Measurements from ENCODE around the gene ZNF311.
A peak's percentile ranks its signal among the peaks of the same experiment; 100 is the strongest.

The ZNF311 gene

GRCh38 chr6:29005183-29005885, at the start of gene ZNF311:
ZNF311 (minus strand) TSS chr6:29005315; CDS start chr6:29003954, 1,361 bp downstream.
- DNase-seq (ENCODE audit: insufficient read length, low spot score): peak; percentile 68
- peak; percentile 98 for FAIRE-seq
- no peak for TF ChIP-seq POLR2A (IDR thresholded peaks at IDR 0.05; ENCODE audit: low read depth, low read length)

DNA sequence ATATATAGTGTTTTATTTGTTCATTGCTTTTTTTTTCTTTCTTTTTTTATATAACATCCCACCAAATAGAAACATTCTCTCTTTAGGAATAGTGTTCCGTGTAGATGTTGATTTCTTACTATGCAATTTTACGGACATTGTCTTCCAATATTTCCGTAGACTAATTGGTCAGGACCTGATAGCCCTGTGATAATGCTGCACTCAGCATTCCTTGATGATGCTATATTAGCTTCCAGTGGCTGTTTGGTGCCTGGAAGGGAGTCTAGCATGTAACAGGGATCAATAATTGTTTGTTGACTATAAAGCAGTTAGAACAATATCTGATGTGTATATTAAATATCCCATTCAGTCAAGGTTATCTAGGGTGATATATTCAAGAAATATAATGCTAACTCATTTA, 46.6 kb upstream of the ZNF311 start:
- FAIRE-seq: no peak
- TF ChIP-seq POLR2A (IDR thresholded peaks at IDR 0.05; ENCODE audit: low read depth, low read length): no peak
- DNase-seq (ENCODE audit: insufficient read length, low spot score): no peak

- FAIRE-seq: no peak
- no peak for DNase-seq (ENCODE audit: insufficient read length, low spot score)
- no peak for TF ChIP-seq POLR2A (IDR thresholded peaks at IDR 0.05; ENCODE audit: low read depth, low read length)
Observed at GRCh38 chr6:29045075-29045474, 40.0 kb upstream of the ZNF311 start, which contains the start of gene OR2W1. OR2W1 (minus strand) TSS chr6:29045175; CDS start chr6:29045175, 0 bp downstream.

DNA sequence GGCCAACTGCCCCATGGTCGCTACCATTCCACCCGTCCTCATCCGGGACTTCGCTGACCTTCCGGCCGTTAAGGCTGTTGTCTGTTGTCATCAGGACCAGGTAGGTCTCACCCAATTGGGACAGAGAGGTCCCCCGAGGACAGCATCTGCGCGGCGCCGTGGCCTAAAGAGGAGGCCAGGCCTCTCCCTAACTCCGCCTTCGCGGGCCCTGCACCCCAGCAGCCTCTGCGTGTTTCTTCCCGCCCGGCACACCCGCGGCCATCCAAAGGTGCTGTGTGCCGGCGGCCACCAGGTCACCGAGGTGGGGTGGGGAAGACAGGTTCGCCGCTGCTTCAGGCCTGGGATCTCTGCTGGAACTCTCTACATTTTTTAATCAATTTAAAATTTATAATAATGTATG, 30.8 kb upstream of the ZNF311 start:
- no peak for TF ChIP-seq POLR2A (IDR thresholded peaks at IDR 0.05; ENCODE audit: low read depth, low read length)
- FAIRE-seq: no peak
- DNase-seq (ENCODE audit: insufficient read length, low spot score): no peak

GRCh38 chr6:29028821-29029220, 23.7 kb upstream of the ZNF311 start:
- no peak for DNase-seq (ENCODE audit: insufficient read length, low spot score)
- no peak for FAIRE-seq
- no peak for TF ChIP-seq POLR2A (IDR thresholded peaks at IDR 0.05; ENCODE audit: low read depth, low read length)

- DNase-seq (ENCODE audit: insufficient read length, low spot score) (no peak), FAIRE-seq (no peak)
- no peak for TF ChIP-seq POLR2A (IDR thresholded peaks at IDR 0.05; ENCODE audit: low read depth, low read length)
Observed at GRCh38 chr6:29025927-29026585, 20.9 kb upstream of the ZNF311 start.

- FAIRE-seq: no peak
- DNase-seq (ENCODE audit: insufficient read length, low spot score): no peak
- TF ChIP-seq POLR2A (IDR thresholded peaks at IDR 0.05; ENCODE audit: low read depth, low read length): no peak
Observed at GRCh38 chr6:29021434-29021833, 16.3 kb upstream of the ZNF311 start.

DNA sequence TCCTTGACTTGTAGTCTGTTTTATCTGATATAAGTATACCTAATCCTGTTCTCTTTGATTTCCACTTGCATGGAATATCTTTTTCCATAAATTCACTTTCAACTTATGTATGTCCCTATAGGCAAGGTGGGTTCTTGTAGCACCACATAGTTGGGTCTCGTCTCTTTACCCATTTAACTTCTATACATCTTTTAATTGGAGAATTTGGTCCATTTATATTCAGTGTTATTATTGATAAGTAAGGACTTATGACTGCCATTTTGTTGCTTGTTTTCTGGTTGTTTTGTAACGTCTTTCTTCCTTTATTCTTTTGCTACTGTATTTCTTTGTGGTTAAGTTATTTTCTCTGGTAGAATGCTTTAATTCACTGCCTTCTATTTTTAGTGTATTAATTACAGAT, 14.5 kb upstream of the ZNF311 start:
- TF ChIP-seq POLR2A (IDR thresholded peaks at IDR 0.05; ENCODE audit: low read depth, low read length): no peak
- no peak for FAIRE-seq
- DNase-seq (ENCODE audit: insufficient read length, low spot score): no peak

DNA sequence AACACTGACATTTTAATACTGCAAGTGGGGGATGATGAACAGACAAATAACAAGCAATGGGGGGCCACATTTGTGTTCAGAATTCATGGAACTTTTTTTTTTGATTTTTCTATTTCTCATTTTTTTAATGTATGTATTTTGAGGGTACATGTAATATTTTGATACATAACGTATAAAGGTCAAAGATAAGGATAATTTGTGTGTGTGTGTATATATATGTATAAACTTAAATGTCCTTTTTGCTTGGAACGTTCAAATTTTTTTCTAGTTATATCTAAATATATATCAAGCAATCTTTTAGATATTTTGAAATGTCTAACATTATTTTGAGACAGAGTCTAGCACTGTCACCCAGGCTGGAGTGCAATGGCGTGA, 12.3 kb upstream of the ZNF311 start:
- no peak for TF ChIP-seq POLR2A (IDR thresholded peaks at IDR 0.05; ENCODE audit: low read depth, low read length)
- FAIRE-seq: no peak
- DNase-seq (ENCODE audit: insufficient read length, low spot score): no peak

DNA sequence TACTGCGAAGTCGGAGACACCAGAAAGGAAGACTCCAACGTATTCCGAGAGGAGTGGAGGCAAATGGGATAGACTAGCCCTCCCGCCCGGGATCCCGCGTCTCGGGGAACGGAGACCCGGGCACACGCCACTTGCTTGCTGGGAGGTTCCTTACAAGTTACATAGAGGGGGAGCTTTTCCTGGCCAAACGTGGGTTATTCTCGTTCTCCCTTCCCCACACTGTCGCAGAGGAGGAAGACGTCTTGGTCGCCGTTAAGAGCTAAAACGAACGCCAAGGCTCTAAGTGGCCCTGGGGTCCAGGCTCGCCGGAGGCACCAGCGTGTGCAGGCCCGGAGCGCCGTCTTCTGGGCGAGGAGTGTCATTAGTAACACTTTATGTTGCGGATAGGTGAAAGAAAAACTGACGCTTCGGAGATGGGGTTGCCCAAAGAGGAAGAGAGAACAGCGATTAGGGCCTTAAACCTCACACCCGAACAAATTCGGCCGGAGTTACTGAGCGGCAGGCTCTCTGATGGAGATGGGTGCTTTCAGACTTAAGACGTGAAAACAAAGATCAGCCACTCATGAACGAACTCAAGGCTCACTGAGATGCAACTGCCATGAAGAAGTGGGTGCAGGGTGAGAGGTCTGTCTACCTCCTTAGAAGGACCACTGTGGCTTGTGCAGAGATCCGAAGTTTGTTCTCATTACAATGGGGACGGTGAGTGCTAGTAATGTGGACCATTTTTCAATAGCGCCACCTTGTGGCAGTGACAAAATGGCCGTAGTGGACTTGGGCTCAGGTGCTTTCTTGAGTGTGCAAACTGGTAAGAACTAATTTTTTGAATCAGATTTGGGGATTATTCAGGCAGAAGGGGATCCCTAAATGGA, 11.7 kb upstream of the ZNF311 start:
- TF ChIP-seq POLR2A (IDR thresholded peaks at IDR 0.05; ENCODE audit: low read depth, low read length): no peak
- DNase-seq (ENCODE audit: insufficient read length, low spot score) (peak; percentile 60), FAIRE-seq (peak; percentile 95)

DNA sequence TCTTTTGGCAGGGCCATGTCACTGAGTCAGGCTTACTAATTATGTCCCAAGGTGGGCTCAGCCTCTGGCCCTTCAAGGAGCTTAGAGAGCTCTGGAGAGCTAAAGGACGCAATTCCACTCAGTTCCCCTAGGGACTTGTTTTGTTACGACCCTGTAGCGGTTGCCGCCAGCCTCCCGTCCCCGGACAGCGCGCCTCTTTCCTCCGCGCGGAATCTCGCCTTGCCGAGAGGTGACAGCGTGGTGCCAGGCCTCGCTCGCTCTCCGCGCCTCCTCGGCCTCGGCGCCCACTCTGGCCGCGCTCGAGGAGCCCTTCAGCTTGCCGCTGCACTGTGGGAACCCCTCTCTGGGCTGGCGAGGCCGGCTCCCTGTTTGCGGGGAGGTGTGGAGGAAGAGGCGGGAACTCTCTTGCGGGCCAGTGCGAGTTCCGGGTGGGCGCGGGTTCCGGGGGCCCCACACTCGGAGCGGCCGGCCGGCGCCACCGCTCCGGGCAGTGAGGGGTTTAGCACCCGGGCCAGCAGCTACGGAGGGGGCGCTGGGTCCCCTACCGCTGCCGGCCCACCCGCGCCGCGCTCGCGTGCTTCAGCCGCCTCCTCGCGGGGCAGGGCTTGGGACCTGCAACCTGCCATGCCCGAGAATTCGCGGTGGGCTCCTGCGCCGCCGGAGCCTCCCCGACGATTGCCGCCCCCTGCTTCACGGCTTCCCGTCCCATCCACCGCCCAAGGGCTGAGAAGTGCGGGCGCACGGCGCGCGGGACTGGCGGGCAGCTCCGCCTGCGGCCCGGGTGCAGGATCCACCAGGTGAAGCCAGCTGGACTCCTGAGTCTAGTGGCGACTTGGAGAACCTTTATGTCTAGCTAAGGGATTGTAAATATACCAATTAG, 9.9 kb upstream of the ZNF311 start:
- no peak for TF ChIP-seq POLR2A (IDR thresholded peaks at IDR 0.05; ENCODE audit: low read depth, low read length)
- DNase-seq (ENCODE audit: insufficient read length, low spot score) (no peak), FAIRE-seq (no peak)

DNA sequence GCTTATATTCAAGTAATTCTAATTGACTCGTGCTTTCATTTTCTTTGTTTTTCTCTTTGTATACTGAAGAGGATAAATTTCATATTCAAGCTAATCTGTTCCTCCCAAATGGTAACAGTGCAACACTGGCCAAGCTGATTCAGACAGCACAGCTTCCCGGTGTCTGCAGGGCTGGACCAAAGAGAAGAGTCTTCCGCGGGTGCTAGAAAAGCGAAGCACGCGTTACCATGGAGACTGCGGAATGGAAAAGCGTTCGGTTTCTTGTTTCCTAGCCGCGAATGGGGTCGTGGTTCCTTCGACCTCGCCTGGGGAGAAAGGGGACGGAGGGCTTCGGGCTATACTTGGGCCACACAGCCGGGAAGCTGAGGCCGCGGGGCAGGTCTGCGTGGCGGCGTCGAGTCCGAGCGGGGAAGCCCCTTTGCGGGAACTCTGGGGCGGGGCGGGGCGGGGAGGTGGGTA, 6.2 kb upstream of the ZNF311 start:
- peak; percentile 59 for DNase-seq (ENCODE audit: insufficient read length, low spot score)

DNA sequence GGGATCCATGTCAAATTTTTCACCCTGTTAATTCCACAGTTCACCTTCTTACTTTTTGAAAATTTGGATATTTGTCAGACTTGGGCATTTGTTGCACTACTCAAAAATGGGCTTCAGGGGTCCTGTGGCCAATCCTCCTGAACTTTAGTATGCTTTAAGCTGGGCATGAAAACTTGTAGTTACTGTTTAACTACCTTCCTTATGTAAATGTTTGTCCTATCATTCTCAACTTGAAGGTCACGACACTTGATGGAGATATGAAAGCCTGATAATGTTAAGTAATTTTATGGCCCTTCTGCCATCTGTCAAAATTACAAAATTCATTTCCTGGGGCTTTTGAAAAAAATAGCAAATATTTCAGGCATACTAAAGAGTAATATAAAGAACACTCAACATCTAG, 4.2 kb upstream of the ZNF311 start:
- TF ChIP-seq POLR2A (IDR thresholded peaks at IDR 0.05; ENCODE audit: low read depth, low read length): no peak
- FAIRE-seq: no peak
- DNase-seq (ENCODE audit: insufficient read length, low spot score): no peak

More for the DNA sequence above, 6.2 kb upstream of the ZNF311 start:
- TF ChIP-seq POLR2A (IDR thresholded peaks at IDR 0.05; ENCODE audit: low read depth, low read length): no peak
- peak; percentile 67 for FAIRE-seq
